GM23338 (cell line): Measurements from ENCODE around the gene JDP2. TPM values are rescaled to one million over a fixed set of nuclear protein-coding genes. Genes with fewer than 3 reads are reported as not detected.
A peak's percentile ranks its signal among the peaks of the same experiment; 100 is the strongest.

Experiments used
- ATAC-seq: fragments of 200-7000 bp; cut with Tn5 transposase; 3 replicates; pipeline ENCODE4 v1.9.1; 2020
- DNase-seq: peaks from one replicate; pipeline ENCODE4 v3.0.0-alpha.2; 2015; ENCODE audit warnings: low spot score
- H2AFZ ChIP-seq: fragments of 200-600 bp; sonication (generic); 2 replicates; pipeline ENCODE4 v1.8.0; 2016; ENCODE audit warnings: antibody characterized with exemption, mild to moderate bottlenecking, moderate library complexity
- H3F3A ChIP-seq: fragments of 200-600 bp; sonication (generic); replicated peaks from 2 replicates; pipeline ENCODE4 v1.8.0; 2017; ENCODE audit warnings: antibody characterized with exemption, mixed run types, low read depth
- H3K27ac ChIP-seq: fragments of 200-600 bp; sonication (generic); 2 replicates; pipeline ENCODE4 v1.6.1; 2016; ENCODE audit warnings: low read depth
- H3K27me3 ChIP-seq: fragments of 200-600 bp; sonication (generic); 2 replicates; pipeline ENCODE4 v1.8.0; 2016; ENCODE audit warnings: mild to moderate bottlenecking, mixed run types, moderate library complexity; ENCODE audit not compliant: insufficient read depth
- H3K36me3 ChIP-seq: fragments of 200-600 bp; sonication (generic); 2 replicates; pipeline ENCODE4 v1.8.0; 2016; ENCODE audit warnings: mild to moderate bottlenecking; ENCODE audit not compliant: insufficient read depth
- H3K4me1 ChIP-seq: fragments of 200-600 bp; sonication (generic); 2 replicates; pipeline ENCODE4 v1.8.0; 2016; ENCODE audit warnings: mild to moderate bottlenecking, moderate library complexity; ENCODE audit not compliant: insufficient read depth
- H3K4me2 ChIP-seq: fragments of 200-600 bp; sonication (generic); 2 replicates; pipeline ENCODE4 v1.7.1; 2017; ENCODE audit warnings: mixed run types
- H3K4me3 ChIP-seq: fragments of 200-600 bp; sonication (generic); 2 replicates; pipeline ENCODE4 v1.6.1; 2016; ENCODE audit warnings: mixed run types
- H3K79me2 ChIP-seq: fragments of 200-600 bp; sonication (generic); replicated peaks from 2 replicates; pipeline ENCODE4 v1.8.0; 2017; ENCODE audit warnings: mild to moderate bottlenecking; ENCODE audit not compliant: insufficient read depth
- H3K9me2 ChIP-seq: fragments of 200-600 bp; sonication (generic); 2 replicates; pipeline ENCODE4 v1.8.0; 2017; ENCODE audit not compliant: insufficient read depth
- H4K20me1 ChIP-seq: fragments of 200-600 bp; sonication (generic); replicated peaks from 2 replicates; pipeline ENCODE4 v1.8.0; 2017; ENCODE audit warnings: mild to moderate bottlenecking; ENCODE audit not compliant: insufficient read depth
- H3K27ac Mint-ChIP-seq: 2 replicates; pipeline ENCODE4 v1.8.0; 2020; ENCODE audit warnings: inconsistent platforms, mild to moderate bottlenecking, moderate library complexity, mixed read lengths
- H3K27me3 Mint-ChIP-seq: 3 replicates; pipeline ENCODE4 v1.8.0; 2022; ENCODE audit warnings: low read depth, mild to moderate bottlenecking, moderate library complexity, mixed read lengths, inconsistent platforms; ENCODE audit not compliant: insufficient read depth, poor library complexity
- H3K36me3 Mint-ChIP-seq: 3 replicates; pipeline ENCODE4 v1.8.0; 2021; ENCODE audit warnings: low read depth, mild to moderate bottlenecking, inconsistent platforms, moderate library complexity, mixed read lengths
- H3K4me1 Mint-ChIP-seq: 3 replicates; pipeline ENCODE4 v1.8.0; 2020; ENCODE audit warnings: mild to moderate bottlenecking, inconsistent platforms, mixed read lengths
- H3K4me3 Mint-ChIP-seq: 3 replicates; pipeline ENCODE4 v1.8.0; 2021; ENCODE audit warnings: moderate library complexity, mild to moderate bottlenecking, inconsistent platforms, mixed read lengths
- H3K9me3 Mint-ChIP-seq: 3 replicates; pipeline ENCODE4 v1.8.0; 2020; ENCODE audit warnings: moderate library complexity, mild to moderate bottlenecking, inconsistent platforms, mixed read lengths
- CREB1 ChIP-seq: fragments of 250-450 bp; sonication (Bioruptor Pico); IDR thresholded peaks from 2 replicates; pipeline ENCODE4 v1.5.0; 2020; ENCODE audit warnings: low read depth, mild to moderate bottlenecking, moderate library complexity
- EZH2phosphoT487 ChIP-seq: fragments of 200-600 bp; sonication (generic); IDR thresholded peaks from one replicate; pipeline ENCODE4 v1.8.1; 2018; ENCODE audit warnings: antibody characterized with exemption; ENCODE audit not compliant: unreplicated experiment
- JUNB ChIP-seq: IDR thresholded peaks from one replicate; pipeline ENCODE4 v1.6.1; 2016; ENCODE audit warnings: antibody characterized with exemption; ENCODE audit not compliant: unreplicated experiment
- NANOG ChIP-seq: IDR thresholded peaks from 2 replicates; pipeline ENCODE4 v1.6.1; 2016; ENCODE audit warnings: antibody characterized with exemption, borderline replicate concordance
- POLR2AphosphoS5 ChIP-seq: IDR thresholded peaks from 2 replicates; pipeline ENCODE4 v1.6.1; 2016; ENCODE audit warnings: antibody characterized with exemption, low read depth
- STAT1 ChIP-seq: IDR thresholded peaks from one replicate; pipeline ENCODE4 v1.6.1; 2016; ENCODE audit warnings: antibody characterized with exemption; ENCODE audit not compliant: unreplicated experiment
- ZNF114 ChIP-seq: fragments of 250-450 bp; sonication (Bioruptor Pico); IDR thresholded peaks from 2 replicates; pipeline ENCODE4 v1.5.0; 2020; ENCODE audit warnings: mild to moderate bottlenecking, moderate library complexity
- ZNF331 ChIP-seq: fragments of 250-450 bp; sonication (Bioruptor Pico); IDR thresholded peaks from 2 replicates; pipeline ENCODE4 v1.5.0; 2020; ENCODE audit warnings: low read depth, mild to moderate bottlenecking, moderate library complexity
- polyA plus RNA-seq: library from polyadenylated mRNA; unstranded; fragments of >200 nt; fragmentation: Nextera tagmentation; extraction: Ambion mirVana; gene quantifications from 2 replicates; pipeline ENCODE4 v1.2.1, GENCODE V29; 2016
- total RNA-seq: library from RNA; depleted of rRNA; stranded (reverse); fragments of >200 nt; shearing (Covaris generic); gene quantifications from 2 replicates; pipeline ENCODE4 v1.2.3, GENCODE V29; 2014
- TF ChIP-seq, protein P1 (sequence below): fragments of 250-450 bp; sonication (Bioruptor Pico); IDR thresholded peaks from 2 replicates; pipeline ENCODE4 v1.5.0; 2020; ENCODE audit warnings: mild to moderate bottlenecking, moderate library complexity
- TF ChIP-seq, protein P2 (sequence below): IDR thresholded peaks from 2 replicates; pipeline ENCODE4 v1.6.1; 2016; ENCODE audit warnings: antibody characterized with exemption
- TF ChIP-seq, protein P3 (sequence below), 2 experiments: fragments of 200-600 bp in 1 of 2; sonication (generic) in 1 of 2; conservative IDR thresholded peaks; 2 replicates each; pipeline versions ENCODE4 v1.5.1 to v1.6.1; 2016 to 2017; ENCODE audit warnings: antibody characterized with exemption in 2 of 2, low read depth in 2 of 2, mild to moderate bottlenecking in 2 of 2, moderate library complexity in 1 of 2
- TF ChIP-seq, protein P4 (sequence below): IDR thresholded peaks from one replicate; pipeline ENCODE4 v1.6.1; 2018; ENCODE audit warnings: antibody characterized with exemption; ENCODE audit not compliant: unreplicated experiment

Gene JDP2
- total and polyA plus RNA-seq, 2 experiments from 2014 or later = 12.5 to 38.9 TPM

DNA sequence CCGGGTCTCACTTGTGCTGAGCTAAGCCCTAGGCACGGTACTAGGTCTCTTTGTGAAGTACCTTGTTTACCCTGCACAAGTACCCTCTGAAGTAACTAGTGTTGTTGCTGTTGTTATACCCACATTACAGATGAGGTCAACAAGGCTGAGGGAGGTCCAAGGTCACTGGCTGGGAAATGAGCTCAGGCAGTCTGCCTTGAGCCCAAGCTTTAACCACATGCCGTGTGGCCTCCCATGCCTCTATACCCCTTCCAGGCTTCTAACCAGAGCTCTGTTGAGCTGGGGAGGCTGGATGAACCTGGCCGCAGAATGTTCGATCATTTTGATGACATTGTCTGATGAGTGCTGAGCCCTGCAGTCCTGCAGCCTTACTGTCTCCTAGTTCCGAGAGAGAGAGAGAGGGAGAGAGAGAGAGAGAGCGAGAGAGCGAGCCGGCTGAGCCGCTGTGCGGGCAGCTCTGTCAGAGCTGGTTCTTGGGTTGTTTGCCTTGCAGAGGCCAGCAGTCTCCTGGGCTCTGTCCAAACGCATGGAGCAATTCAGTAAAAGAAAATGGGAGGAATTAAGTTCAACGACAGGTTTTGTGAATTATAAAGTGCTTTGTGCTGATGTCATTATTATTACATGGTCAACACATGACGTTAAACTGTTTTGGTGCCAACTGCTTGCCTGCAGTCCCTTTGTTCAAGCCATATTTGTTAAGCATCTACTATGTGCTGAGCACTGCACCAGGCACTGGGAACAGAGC, 13.1 kb downstream of the JDP2 start (continued):
- TF ChIP-seq ZNF331 (CRISPR knock-in tag) = no peak

DNA sequence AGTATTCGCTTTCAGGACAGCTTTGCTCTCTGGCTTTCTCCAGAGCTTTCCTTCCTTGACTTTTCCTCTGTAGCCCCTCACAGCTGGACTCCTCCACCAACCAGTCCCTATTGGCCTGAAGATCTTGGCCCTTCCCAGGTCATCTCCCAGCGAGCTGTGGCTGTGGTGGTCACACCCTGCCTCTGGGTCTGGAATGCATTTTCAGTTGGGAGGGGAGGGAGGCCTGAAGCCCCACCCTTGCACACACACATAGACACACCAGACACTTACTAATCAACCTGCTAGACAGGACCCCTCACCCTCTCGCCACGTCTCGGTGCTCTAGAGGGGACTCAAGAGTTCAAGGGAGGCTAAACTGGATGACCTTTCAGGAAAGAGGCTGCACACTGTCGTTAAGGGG, 13.9 kb downstream of the JDP2 start:
- H3K27me3 Mint-ChIP-seq = peaks cover 3% of the 10 kb centered on the region
- ATAC-seq (no peak), DNase-seq (no peak)
- H3K36me3 Mint-ChIP-seq = peaks cover 65% of the 10 kb centered on the region
- Histone ChIP-seq H3K36me3 (peaks cover 4% of the 10 kb centered on the region), H3K79me2 (peaks cover 29% of the 10 kb centered on the region), H3K4me3 (no peak overlapping the region), H3K27me3 (no peaks in the 10 kb centered on the region), H3F3A (no peaks in the 10 kb centered on the region), H3K9me2 (no peaks in the 10 kb centered on the region), H2AFZ (no peak overlapping the region), H4K20me1 (peaks cover 12% of the 10 kb centered on the region), H3K4me2 (no peak overlapping the region), H3K4me1 (peaks cover 13% of the 10 kb centered on the region; the same call in 1 of the 2 replicates), H3K27ac (no peak overlapping the region; the same call in 1 of the 2 replicates)
- H3K4me3 Mint-ChIP-seq = no peak overlapping the region; the same call in 2 of the 3 replicates
- peak overlapping the region; percentile 51 for H3K27ac Mint-ChIP-seq
- peaks cover 50% of the 10 kb centered on the region for H3K4me1 Mint-ChIP-seq
- H3K9me3 Mint-ChIP-seq = no peaks in the 10 kb centered on the region
- TF ChIP-seq NANOG (no peak), JUNB (no peak), ZNF114 (CRISPR knock-in tag) (no peak), STAT1 (no peak), EZH2phosphoT487 (no peak), POLR2AphosphoS5 (no peak), ZNF331 (CRISPR knock-in tag) (no peak), CREB1 (CRISPR knock-in tag) (no peak)
- TF ChIP-seq, protein P1, sequence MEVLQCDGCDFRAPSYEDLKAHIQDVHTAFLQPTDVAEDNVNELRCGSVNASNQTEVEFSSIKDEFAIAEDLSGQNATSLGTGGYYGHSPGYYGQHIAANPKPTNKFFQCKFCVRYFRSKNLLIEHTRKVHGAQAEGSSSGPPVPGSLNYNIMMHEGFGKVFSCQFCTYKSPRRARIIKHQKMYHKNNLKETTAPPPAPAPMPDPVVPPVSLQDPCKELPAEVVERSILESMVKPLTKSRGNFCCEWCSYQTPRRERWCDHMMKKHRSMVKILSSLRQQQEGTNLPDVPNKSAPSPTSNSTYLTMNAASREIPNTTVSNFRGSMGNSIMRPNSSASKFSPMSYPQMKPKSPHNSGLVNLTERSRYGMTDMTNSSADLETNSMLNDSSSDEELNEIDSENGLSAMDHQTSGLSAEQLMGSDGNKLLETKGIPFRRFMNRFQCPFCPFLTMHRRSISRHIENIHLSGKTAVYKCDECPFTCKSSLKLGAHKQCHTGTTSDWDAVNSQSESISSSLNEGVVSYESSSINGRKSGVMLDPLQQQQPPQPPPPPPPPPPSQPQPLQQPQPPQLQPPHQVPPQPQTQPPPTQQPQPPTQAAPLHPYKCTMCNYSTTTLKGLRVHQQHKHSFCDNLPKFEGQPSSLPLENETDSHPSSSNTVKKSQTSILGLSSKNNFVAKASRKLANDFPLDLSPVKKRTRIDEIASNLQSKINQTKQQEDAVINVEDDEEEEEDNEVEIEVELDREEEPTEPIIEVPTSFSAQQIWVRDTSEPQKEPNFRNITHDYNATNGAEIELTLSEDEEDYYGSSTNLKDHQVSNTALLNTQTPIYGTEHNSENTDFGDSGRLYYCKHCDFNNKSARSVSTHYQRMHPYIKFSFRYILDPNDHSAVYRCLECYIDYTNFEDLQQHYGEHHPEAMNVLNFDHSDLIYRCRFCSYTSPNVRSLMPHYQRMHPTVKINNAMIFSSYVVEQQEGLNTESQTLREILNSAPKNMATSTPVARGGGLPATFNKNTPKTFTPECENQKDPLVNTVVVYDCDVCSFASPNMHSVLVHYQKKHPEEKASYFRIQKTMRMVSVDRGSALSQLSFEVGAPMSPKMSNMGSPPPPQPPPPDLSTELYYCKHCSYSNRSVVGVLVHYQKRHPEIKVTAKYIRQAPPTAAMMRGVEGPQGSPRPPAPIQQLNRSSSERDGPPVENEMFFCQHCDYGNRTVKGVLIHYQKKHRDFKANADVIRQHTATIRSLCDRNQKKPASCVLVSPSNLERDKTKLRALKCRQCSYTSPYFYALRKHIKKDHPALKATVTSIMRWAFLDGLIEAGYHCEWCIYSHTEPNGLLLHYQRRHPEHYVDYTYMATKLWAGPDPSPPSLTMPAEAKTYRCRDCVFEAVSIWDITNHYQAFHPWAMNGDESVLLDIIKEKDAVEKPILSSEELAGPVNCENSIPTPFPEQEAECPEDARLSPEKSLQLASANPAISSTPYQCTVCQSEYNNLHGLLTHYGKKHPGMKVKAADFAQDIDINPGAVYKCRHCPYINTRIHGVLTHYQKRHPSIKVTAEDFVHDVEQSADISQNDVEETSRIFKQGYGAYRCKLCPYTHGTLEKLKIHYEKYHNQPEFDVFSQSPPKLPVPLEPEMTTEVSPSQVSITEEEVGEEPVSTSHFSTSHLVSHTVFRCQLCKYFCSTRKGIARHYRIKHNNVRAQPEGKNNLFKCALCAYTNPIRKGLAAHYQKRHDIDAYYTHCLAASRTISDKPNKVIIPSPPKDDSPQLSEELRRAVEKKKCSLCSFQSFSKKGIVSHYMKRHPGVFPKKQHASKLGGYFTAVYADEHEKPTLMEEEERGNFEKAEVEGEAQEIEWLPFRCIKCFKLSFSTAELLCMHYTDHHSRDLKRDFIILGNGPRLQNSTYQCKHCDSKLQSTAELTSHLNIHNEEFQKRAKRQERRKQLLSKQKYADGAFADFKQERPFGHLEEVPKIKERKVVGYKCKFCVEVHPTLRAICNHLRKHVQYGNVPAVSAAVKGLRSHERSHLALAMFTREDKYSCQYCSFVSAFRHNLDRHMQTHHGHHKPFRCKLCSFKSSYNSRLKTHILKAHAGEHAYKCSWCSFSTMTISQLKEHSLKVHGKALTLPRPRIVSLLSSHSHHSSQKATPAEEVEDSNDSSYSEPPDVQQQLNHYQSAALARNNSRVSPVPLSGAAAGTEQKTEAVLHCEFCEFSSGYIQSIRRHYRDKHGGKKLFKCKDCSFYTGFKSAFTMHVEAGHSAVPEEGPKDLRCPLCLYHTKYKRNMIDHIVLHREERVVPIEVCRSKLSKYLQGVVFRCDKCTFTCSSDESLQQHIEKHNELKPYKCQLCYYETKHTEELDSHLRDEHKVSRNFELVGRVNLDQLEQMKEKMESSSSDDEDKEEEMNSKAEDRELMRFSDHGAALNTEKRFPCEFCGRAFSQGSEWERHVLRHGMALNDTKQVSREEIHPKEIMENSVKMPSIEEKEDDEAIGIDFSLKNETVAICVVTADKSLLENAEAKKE (CRISPR knock-in tag) = no peak
- TF ChIP-seq, protein P2, sequence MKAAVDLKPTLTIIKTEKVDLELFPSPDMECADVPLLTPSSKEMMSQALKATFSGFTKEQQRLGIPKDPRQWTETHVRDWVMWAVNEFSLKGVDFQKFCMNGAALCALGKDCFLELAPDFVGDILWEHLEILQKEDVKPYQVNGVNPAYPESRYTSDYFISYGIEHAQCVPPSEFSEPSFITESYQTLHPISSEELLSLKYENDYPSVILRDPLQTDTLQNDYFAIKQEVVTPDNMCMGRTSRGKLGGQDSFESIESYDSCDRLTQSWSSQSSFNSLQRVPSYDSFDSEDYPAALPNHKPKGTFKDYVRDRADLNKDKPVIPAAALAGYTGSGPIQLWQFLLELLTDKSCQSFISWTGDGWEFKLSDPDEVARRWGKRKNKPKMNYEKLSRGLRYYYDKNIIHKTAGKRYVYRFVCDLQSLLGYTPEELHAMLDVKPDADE = no peak
- TF ChIP-seq, protein P3, sequence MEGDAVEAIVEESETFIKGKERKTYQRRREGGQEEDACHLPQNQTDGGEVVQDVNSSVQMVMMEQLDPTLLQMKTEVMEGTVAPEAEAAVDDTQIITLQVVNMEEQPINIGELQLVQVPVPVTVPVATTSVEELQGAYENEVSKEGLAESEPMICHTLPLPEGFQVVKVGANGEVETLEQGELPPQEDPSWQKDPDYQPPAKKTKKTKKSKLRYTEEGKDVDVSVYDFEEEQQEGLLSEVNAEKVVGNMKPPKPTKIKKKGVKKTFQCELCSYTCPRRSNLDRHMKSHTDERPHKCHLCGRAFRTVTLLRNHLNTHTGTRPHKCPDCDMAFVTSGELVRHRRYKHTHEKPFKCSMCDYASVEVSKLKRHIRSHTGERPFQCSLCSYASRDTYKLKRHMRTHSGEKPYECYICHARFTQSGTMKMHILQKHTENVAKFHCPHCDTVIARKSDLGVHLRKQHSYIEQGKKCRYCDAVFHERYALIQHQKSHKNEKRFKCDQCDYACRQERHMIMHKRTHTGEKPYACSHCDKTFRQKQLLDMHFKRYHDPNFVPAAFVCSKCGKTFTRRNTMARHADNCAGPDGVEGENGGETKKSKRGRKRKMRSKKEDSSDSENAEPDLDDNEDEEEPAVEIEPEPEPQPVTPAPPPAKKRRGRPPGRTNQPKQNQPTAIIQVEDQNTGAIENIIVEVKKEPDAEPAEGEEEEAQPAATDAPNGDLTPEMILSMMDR (conservative IDR thresholded peaks at IDR 0.05; ENCODE audit: low read depth in 2 of 2) = no peak
- TF ChIP-seq, protein P4, sequence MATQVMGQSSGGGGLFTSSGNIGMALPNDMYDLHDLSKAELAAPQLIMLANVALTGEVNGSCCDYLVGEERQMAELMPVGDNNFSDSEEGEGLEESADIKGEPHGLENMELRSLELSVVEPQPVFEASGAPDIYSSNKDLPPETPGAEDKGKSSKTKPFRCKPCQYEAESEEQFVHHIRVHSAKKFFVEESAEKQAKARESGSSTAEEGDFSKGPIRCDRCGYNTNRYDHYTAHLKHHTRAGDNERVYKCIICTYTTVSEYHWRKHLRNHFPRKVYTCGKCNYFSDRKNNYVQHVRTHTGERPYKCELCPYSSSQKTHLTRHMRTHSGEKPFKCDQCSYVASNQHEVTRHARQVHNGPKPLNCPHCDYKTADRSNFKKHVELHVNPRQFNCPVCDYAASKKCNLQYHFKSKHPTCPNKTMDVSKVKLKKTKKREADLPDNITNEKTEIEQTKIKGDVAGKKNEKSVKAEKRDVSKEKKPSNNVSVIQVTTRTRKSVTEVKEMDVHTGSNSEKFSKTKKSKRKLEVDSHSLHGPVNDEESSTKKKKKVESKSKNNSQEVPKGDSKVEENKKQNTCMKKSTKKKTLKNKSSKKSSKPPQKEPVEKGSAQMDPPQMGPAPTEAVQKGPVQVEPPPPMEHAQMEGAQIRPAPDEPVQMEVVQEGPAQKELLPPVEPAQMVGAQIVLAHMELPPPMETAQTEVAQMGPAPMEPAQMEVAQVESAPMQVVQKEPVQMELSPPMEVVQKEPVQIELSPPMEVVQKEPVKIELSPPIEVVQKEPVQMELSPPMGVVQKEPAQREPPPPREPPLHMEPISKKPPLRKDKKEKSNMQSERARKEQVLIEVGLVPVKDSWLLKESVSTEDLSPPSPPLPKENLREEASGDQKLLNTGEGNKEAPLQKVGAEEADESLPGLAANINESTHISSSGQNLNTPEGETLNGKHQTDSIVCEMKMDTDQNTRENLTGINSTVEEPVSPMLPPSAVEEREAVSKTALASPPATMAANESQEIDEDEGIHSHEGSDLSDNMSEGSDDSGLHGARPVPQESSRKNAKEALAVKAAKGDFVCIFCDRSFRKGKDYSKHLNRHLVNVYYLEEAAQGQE = no peak
